ENCODE data around the gene GRK6.

GRK6 gene

GRCh38 chr5:177402271-177403043 is 24.0 kb upstream of the GRK6 start:
- no peaks in the 10 kb centered on the region for H3K36me3 ChIP-seq (ENCODE audit: control insufficient read depth in 2 of 2, insufficient read depth in 1 of 2, low read length in 2 of 2)
- H3K9me3 ChIP-seq (ENCODE audit: control insufficient read depth, insufficient read depth, low read depth, low read length): no peaks in the 10 kb centered on the region
- CTCF ChIA-PET: interaction anchor here (0.6 to 6.6 kb wide), 35 partner anchors 8 to 589 kb away, joined by 3 to 97 read pairs (median 4); partner anchors contain the start of genes GRK6, LMAN2 and SLC34A1
- H3K4me3 ChIP-seq (ENCODE audit: low read depth, low read length): peak overlapping the region; percentile 22
- H3K4me1 ChIP-seq (ENCODE audit: control insufficient read depth, insufficient read depth, low read length): no peaks in the 10 kb centered on the region
- H3K27ac ChIP-seq (ENCODE audit: extremely low read depth, low read depth, low read length): peak overlapping the region; percentile 55; the same call in 1 of the 2 replicates
- POLR2A ChIA-PET: interaction anchor here (0.8 to 3.8 kb wide), 12 partner anchors 10 to 94 kb away, joined by 3 to 45 read pairs (median 6); partner anchors contain the start of genes GRK6 and PDLIM7
- peak; percentile 61; the same call in 1 of the 2 replicates for TF ChIP-seq KLF9 (tag by site-specific recombination; IDR thresholded peaks at IDR 0.05; ENCODE audit: low read depth)
- no peak for TF ChIP-seq ZNF239 (tag by site-specific recombination; IDR thresholded peaks at IDR 0.05)
- no peak for TF ChIP-seq ZNF571 (tag by site-specific recombination; IDR thresholded peaks at IDR 0.05)
- TF ChIP-seq AEBP2 (tag by site-specific recombination; IDR thresholded peaks at IDR 0.05; ENCODE audit: borderline replicate concordance): no peak
- no peak for TF ChIP-seq ZNF518A (tag by site-specific recombination; conservative IDR thresholded peaks at IDR 0.05; ENCODE audit: low read depth)
- TF ChIP-seq ZNF791 (tag by site-specific recombination; IDR thresholded peaks at IDR 0.05): no peak
- TF ChIP-seq ZSCAN16 (tag by site-specific recombination; IDR thresholded peaks at IDR 0.05): peak; percentile 30; the same call in 1 of the 2 replicates
- TF ChIP-seq ZNF701 (tag by site-specific recombination; IDR thresholded peaks at IDR 0.05): no peak
- TF ChIP-seq ZNF248 (tag by site-specific recombination; IDR thresholded peaks at IDR 0.05): no peak
- no peak for TF ChIP-seq ZNF114 (tag by site-specific recombination; IDR thresholded peaks at IDR 0.05)
- TF ChIP-seq REST (tag by site-specific recombination; IDR thresholded peaks at IDR 0.05): no peak
- TF ChIP-seq ZNF776 (tag by site-specific recombination; IDR thresholded peaks at IDR 0.05; ENCODE audit: borderline replicate concordance): no peak
- no peak for TF ChIP-seq ZNF23 (tag by site-specific recombination; IDR thresholded peaks at IDR 0.05; ENCODE audit: borderline replicate concordance)
- 0 out of 2 replicates have a peak, but pooled peaks have one; percentile 23 for TF ChIP-seq ZNF398 (tag by site-specific recombination; IDR thresholded peaks at IDR 0.05)
- no peak for TF ChIP-seq ZNF26 (tag by site-specific recombination; IDR thresholded peaks at IDR 0.05)
- peak; percentile 52; the same call in 1 of the 2 replicates for TF ChIP-seq WT1 (tag by site-specific recombination; IDR thresholded peaks at IDR 0.05)
- peak; percentile 92 for TF ChIP-seq ZNF2 (tag by site-specific recombination; IDR thresholded peaks at IDR 0.05)
- peak; percentile 85; the same call in 1 of the 2 replicates for TF ChIP-seq ZNF561 (tag by site-specific recombination; IDR thresholded peaks at IDR 0.05; ENCODE audit: borderline replicate concordance)
- 0 out of 2 replicates have a peak, but pooled peaks have one; percentile 13 for TF ChIP-seq ZNF10 (tag by site-specific recombination; IDR thresholded peaks at IDR 0.05)
- peak; percentile 93 for TF ChIP-seq BCL6B (tag by site-specific recombination; IDR thresholded peaks at IDR 0.05)
